Stimulated activated effector memory CD8-positive, alpha-beta T cell treated with anti-CD3 and anti-CD28 coated beads, Interleukin-12 subunit alpha, Interleukin-12 subunit beta, amount 100 ng/mL, for 72 hours (primary cell): ENCODE results near the gene RYR1.

Source experiments
- ATAC-seq: fragments of 150-1000 bp; cut with Tn5 transposase; 2 replicates; pipeline ENCODE4 v1.10.0; 2021
- DNase-seq, 2 donors: peaks; one replicate each; pipeline ENCODE4 v3.0.0; 2021 to 2022; ENCODE audit warnings: low spot score in 2 of 2
- H3K27ac Mint-ChIP-seq: one replicate; pipeline ENCODE4 v1.8.0; 2022; ENCODE audit warnings: mild to moderate bottlenecking, mixed read lengths
- H3K36me3 Mint-ChIP-seq: one replicate; pipeline ENCODE4 v1.8.0; 2022; ENCODE audit warnings: mild to moderate bottlenecking, mixed read lengths
- H3K4me1 Mint-ChIP-seq: one replicate; pipeline ENCODE4 v1.8.0; 2022; ENCODE audit warnings: mixed read lengths
- H3K4me3 Mint-ChIP-seq: one replicate; pipeline ENCODE4 v1.8.0; 2022; ENCODE audit warnings: mild to moderate bottlenecking, mixed read lengths
- H3K9me3 Mint-ChIP-seq: one replicate; pipeline ENCODE4 v1.8.0; 2022; ENCODE audit warnings: mixed read lengths

Gene RYR1

GRCh38 chr19:38433268-38433733, at the start of gene RYR1:
TSS of gene RYR1 (plus strand) at chr19:38433691. CDS start at chr19:38433830, 139 bp downstream.
- ATAC-seq, result peak; percentile 79
- H3K9me3 Mint-ChIP-seq, result no peaks in the 10 kb centered on the region
- peaks cover 29% of the 10 kb centered on the region for H3K36me3 Mint-ChIP-seq
- peak within 1 kb of the TSS; percentile 63 for H3K4me3 Mint-ChIP-seq
- peak; percentile 43 to 69 for DNase-seq
- peak within 1 kb of the TSS; percentile 23 for H3K27ac Mint-ChIP-seq
- H3K4me1 Mint-ChIP-seq, result peaks cover 33% of the 10 kb centered on the region

- ATAC-seq (no peak), DNase-seq (no peak)
- H3K9me3 Mint-ChIP-seq, result no peaks in the 10 kb centered on the region
- H3K4me1 Mint-ChIP-seq, result peaks cover 29% of the 10 kb centered on the region
- H3K27ac Mint-ChIP-seq, result no peak overlapping the region
- H3K4me3 Mint-ChIP-seq, result no peak overlapping the region
- peaks cover 91% of the 10 kb centered on the region for H3K36me3 Mint-ChIP-seq
Measured at GRCh38 chr19:38383743-38384142, 49.7 kb upstream of the RYR1 start.

- Mint-ChIP-seq H3K4me3 (no peak overlapping the region), H3K4me1 (peaks cover 26% of the 10 kb centered on the region), H3K9me3 (no peaks in the 10 kb centered on the region), H3K27ac (peak overlapping the region; percentile 12), H3K36me3 (peaks cover 84% of the 10 kb centered on the region)
- ATAC-seq (no peak), DNase-seq (no peak)
Measured at GRCh38 chr19:38384209-38385027, 49.1 kb upstream of the RYR1 start.

GRCh38 chr19:38385057-38385803, 48.3 kb upstream of the RYR1 start:
- H3K36me3 Mint-ChIP-seq, result peaks cover 76% of the 10 kb centered on the region
- DNase-seq (no peak), ATAC-seq (no peak)
- no peak overlapping the region for H3K4me3 Mint-ChIP-seq
- H3K27ac Mint-ChIP-seq, result peak overlapping the region; percentile 12
- no peaks in the 10 kb centered on the region for H3K9me3 Mint-ChIP-seq
- H3K4me1 Mint-ChIP-seq, result peaks cover 32% of the 10 kb centered on the region

DNA sequence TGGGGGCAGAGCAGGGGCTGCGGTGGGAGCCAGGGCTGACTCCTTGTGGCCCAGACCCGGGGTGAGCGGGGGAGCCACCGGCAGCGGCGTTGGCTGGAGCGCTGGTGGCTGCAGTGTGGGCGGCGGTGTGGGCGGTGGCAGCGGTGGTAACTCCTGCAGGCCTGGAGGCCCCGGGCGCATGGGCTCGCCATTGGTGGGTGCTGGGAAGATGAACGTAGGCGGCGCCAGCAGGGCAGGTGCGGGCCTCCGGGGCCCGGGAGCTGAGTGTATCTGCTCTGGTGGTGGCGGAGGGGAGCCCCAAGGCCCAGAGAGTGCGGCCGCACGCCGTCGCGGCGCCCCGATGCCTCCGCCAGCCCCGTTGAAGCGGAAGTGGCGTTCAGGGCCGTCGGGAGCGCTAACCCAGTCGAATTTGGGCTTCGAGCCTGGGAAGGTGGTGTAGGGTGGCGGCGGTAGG, 47.7 kb upstream of the RYR1 start:
- H3K27ac Mint-ChIP-seq, result no peak overlapping the region
- no peaks in the 10 kb centered on the region for H3K9me3 Mint-ChIP-seq
- H3K4me1 Mint-ChIP-seq, result peaks cover 32% of the 10 kb centered on the region
- no peak for DNase-seq
- ATAC-seq, result no peak
- H3K36me3 Mint-ChIP-seq, result peaks cover 70% of the 10 kb centered on the region
- H3K4me3 Mint-ChIP-seq, result peak overlapping the region; percentile 79

DNA sequence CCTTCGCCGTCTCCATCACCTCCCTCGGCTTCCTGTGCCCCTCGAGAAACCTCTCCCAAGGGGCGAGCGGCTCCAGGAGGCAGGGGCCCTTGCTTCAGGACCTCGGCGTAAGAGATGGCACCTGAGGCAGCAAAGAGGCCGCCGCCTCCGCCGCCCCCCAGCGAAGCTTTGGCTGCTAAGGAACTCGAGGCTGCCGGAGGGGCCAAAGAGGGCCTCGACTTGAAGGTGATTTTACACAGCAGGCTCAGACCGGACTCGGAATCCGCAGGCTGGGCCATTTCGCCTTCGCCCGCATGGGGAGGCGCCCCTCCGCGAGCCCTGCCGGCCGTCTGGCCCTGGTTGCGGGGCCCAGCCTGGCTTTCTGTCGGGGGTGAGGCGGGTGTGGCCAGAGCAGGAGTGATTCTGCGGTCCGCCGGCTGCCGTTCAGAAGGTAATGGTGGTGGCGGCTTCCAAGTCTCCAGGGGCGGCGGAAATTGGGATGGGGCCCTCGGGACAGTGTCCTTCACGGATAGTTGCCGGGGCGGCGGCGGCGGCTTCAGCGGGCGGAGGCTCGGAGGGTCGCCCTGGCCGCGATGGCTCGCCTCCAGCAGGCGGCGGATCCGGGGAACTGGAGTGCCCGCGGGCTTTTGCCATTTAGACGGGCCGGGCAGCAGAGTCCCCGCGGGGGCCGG, 47.1 kb upstream of the RYR1 start:
- Mint-ChIP-seq H3K36me3 (peaks cover 64% of the 10 kb centered on the region), H3K4me3 (peak overlapping the region; percentile 79), H3K27ac (no peak overlapping the region), H3K9me3 (no peaks in the 10 kb centered on the region), H3K4me1 (peaks cover 32% of the 10 kb centered on the region)
- ATAC-seq, result no peak
- DNase-seq, result no peak

DNA sequence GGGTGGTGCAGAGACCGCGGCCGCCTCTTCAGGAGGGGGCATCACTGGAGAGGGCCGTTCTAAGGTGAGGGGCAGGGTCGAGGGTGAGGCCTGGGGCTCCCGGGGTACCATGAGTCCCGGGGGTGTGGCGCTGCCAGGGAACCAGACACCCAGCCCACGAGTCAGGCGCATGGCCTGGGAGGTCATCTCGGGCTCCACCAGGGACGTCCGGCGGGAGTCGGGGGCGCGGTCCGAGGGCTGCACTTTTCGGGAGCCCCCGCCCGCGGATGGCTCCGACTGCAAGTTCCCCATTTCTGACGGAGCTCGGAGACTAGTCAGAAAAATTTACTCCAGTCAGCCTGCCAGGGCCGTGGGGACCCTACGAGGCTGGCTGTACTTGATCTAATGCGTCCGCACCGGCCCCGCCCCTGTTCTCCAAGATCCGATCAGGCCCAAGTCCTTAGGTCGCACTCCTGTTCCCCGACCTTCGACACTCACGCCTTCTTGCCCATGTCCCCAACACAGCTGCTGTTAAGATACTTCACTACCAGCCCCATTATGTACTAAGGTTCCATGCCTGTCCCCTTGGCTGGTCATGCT, 46.4 kb upstream of the RYR1 start:
- Mint-ChIP-seq H3K4me1 (peaks cover 32% of the 10 kb centered on the region), H3K4me3 (peak overlapping the region; percentile 79), H3K27ac (peak overlapping the region; percentile 75), H3K36me3 (peaks cover 58% of the 10 kb centered on the region), H3K9me3 (no peaks in the 10 kb centered on the region)
- ATAC-seq (no peak), DNase-seq (no peak)

GRCh38 chr19:38387550-38388348, 45.7 kb upstream of the RYR1 start, which contains the start of gene GGN:
TSS of gene GGN (minus strand) at chr19:38388034. CDS start at chr19:38387261, 773 bp downstream.
- Mint-ChIP-seq H3K27ac (peak within 1 kb of the TSS; percentile 75), H3K9me3 (no peaks in the 10 kb centered on the region), H3K4me3 (peak within 1 kb of the TSS; percentile 79), H3K36me3 (peaks cover 51% of the 10 kb centered on the region), H3K4me1 (peaks cover 35% of the 10 kb centered on the region)
- peak; percentile 80 for ATAC-seq
- peak; percentile 77 to 91 for DNase-seq

DNA sequence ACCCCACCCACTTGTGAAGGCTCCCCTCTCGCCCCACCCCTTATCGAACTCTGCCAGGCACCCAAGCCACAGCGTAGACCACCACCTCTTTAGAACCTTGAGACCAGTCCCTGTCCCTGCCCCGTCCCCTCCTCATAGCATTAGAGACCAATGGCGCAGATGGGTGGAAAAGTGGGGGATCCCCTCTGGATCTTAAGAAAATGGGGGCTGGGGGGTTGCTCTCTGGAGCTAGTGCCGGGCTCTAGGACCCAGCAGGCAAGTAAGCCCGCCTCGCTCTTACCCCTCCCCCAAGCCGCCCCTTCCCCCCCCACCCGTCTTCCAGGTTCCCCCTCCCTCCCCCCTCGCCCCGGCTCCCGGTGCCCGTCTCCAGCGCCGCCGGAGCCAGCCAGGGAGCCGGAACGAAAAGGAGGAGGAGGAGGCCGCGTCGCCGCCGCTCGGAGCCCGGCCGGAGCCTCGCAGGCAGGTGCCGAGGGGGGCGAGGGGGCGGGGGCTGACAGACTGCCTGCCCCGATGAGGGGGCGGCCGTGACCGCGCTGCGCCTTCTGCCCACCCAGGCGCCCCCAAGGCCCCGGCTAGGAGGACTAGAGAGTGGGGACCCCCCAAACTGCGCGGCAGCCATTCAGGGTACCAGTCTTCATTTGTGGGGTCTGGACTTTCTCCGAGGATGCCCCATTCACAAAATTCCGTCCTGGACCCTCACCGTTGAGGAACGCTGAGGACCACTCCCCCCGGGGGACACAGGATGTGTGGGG, 45.0 kb upstream of the RYR1 start, which contains the start of gene SPRED3:
TSS of gene SPRED3 (plus strand) at position 349 of the 752 bp plus-strand sequence. CDS start 1,606 bp downstream, outside the sequence.
- peak; percentile 0 for ATAC-seq
- Mint-ChIP-seq H3K27ac (peak within 1 kb of the TSS; percentile 75), H3K4me3 (peak within 1 kb of the TSS; percentile 79), H3K36me3 (peaks cover 43% of the 10 kb centered on the region), H3K4me1 (peaks cover 40% of the 10 kb centered on the region), H3K9me3 (no peaks in the 10 kb centered on the region)
- DNase-seq, result no peak

GRCh38 chr19:38389101-38389925, 44.2 kb upstream of the RYR1 start:
- DNase-seq (no peak), ATAC-seq (no peak)
- Mint-ChIP-seq H3K9me3 (no peaks in the 10 kb centered on the region), H3K27ac (peak overlapping the region; percentile 62), H3K36me3 (peaks cover 35% of the 10 kb centered on the region), H3K4me1 (peaks cover 48% of the 10 kb centered on the region), H3K4me3 (peak overlapping the region; percentile 79)

DNA sequence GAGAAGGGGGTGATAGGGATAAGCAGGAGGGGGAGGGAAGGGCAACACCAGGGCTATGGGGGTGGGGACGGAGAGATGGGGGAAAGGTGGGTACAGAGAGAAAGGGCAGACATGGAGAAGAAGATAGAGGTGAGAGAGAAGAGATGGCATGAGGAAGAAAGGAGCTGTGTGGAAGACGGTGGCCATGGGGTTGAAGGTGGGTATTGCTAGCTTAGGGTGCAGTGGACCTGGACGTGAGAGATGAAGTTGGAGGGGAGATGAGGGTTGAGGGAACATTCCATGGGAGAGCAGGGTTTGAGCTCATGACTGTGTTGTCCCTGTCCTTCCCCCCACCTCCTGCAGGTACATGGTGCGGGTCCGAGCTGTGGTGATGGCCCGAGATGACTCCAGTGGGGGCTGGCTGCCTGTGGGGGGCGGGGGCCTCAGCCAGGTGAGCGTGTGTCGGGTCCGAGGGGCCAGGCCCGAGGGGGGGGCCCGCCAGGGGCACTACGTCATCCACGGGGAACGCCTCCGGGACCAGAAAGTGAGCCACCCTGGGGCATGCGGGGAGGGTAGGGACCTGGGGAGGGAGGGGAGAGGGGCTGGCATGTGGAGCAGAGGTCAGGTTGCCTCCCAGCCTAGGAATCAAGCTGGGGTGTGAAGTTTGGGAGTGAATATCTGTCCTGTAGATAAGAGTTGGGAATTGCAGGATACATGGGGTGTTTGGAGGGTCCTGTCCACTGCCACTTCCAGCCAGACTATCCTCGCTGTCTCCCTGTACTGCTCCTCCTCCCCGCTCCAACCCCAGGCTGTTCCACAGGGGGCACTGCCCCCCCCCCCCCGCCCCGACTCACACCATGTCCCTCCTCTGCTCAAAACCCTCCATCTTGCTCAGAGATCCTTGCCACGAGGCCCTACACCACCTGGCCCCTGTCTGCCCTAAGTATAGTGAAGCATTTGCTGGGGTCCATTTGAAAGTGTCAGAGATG, 43.2 kb upstream of the RYR1 start:
- Mint-ChIP-seq H3K36me3 (peaks cover 30% of the 10 kb centered on the region), H3K27ac (peak overlapping the region; percentile 62), H3K4me3 (peak overlapping the region; percentile 79), H3K9me3 (no peaks in the 10 kb centered on the region), H3K4me1 (peaks cover 49% of the 10 kb centered on the region)
- DNase-seq, result no peak
- no peak for ATAC-seq

DNA sequence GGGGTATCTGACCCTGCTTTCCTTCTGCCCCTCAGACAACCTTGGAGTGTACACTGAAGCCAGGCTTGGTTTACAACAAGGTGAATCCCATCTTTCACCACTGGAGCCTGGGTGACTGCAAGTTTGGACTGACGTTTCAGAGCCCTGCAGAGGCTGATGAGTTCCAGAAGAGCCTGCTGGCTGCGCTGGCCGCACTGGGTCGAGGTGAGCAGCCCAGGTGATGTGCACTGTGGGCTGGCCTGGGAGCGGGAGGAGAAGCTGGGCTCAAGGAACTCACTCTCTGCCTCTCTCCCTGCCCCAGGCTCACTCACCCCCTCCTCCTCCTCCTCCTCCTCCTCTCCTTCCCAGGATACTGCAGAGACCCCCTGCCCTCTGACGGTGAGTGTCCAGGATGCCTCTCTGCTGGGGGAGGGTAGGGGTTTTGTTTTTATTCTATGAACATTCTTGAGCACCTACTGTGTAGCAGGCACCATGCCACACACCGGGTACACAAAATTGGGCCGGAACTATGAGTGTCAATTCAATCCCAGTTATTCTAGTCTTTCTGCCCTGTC, 41.5 kb upstream of the RYR1 start:
- Mint-ChIP-seq H3K4me1 (peaks cover 58% of the 10 kb centered on the region), H3K4me3 (no peak overlapping the region), H3K9me3 (no peaks in the 10 kb centered on the region), H3K36me3 (peaks cover 18% of the 10 kb centered on the region), H3K27ac (no peak overlapping the region)
- DNase-seq (no peak), ATAC-seq (no peak)
